Fibroblast of villous mesenchyme (primary cell): Measurements from ENCODE around the gene MCTP2. TPM values are rescaled to one million over a fixed set of nuclear protein-coding genes. Genes with fewer than 3 reads are reported as not detected.

Source experiments
- DNase-seq: peaks from one replicate; pipeline ENCODE4 v3.0.0-alpha.2; 2010; ENCODE audit warnings: low read depth
- H3K4me3 ChIP-seq: 2 replicates; pipeline ENCODE4 v1.5.1; 2011; ENCODE audit warnings: low read depth, mild to moderate bottlenecking, low read length
- CTCF ChIP-seq: IDR thresholded peaks from 2 replicates; pipeline ENCODE4 v1.5.1; 2012; ENCODE audit warnings: low read depth, mild to moderate bottlenecking, low read length; ENCODE audit not compliant: insufficient read depth
- total RNA-seq: library from RNA; depleted of rRNA; stranded (reverse); fragments of >200 nt; gene quantifications from 2 replicates; pipeline ENCODE4 v1.2.3, GENCODE V29; 2012

Gene MCTP2
- total RNA-seq, 1 donor, result 2.2 TPM

- no peak overlapping the region for H3K4me3 ChIP-seq
- no peak for TF ChIP-seq CTCF
- DNase-seq, result no peak
These were observed 27.9 kb downstream of the MCTP2 start for GRCh38 chr15:94259121-94259751.

- no peak overlapping the region for H3K4me3 ChIP-seq
- DNase-seq, result no peak
- TF ChIP-seq CTCF, result no peak
These were observed 28.5 kb downstream of the MCTP2 start for GRCh38 chr15:94259863-94260262.

- no peak for TF ChIP-seq CTCF
- H3K4me3 ChIP-seq, result no peak overlapping the region
- no peak for DNase-seq
These were observed 30.8 kb downstream of the MCTP2 start for GRCh38 chr15:94262201-94262600.

- TF ChIP-seq CTCF, result no peak
- DNase-seq, result peak; percentile 65
- H3K4me3 ChIP-seq, result no peak overlapping the region
These were observed 32.2 kb downstream of the MCTP2 start for GRCh38 chr15:94263341-94264273.

- H3K4me3 ChIP-seq, result no peak overlapping the region
- TF ChIP-seq CTCF, result no peak
- no peak for DNase-seq
These were observed 33.6 kb downstream of the MCTP2 start for GRCh38 chr15:94265009-94265408.

- TF ChIP-seq CTCF, result no peak
- peak; percentile 67 for DNase-seq
- no peak overlapping the region for H3K4me3 ChIP-seq
These were observed 34.6 kb downstream of the MCTP2 start for GRCh38 chr15:94265982-94266381.
